NOMO-1 (cell line): Measurements from ENCODE around the gene ROPN1B.
"Not testable (repeated sequence)": the region's sequence is repeated elsewhere in the genome, so short reads cannot be mapped to it uniquely, and the experiment has no call there.

Experiments used
- DNase-seq, 2 experiments: peaks; one replicate each; lab custom pipeline; 2025; ENCODE audit not compliant: unreplicated experiment in 2 of 2; lab: John Stamatoyannopoulos, UW

The ROPN1B gene

GRCh38 chr3:125957674-125958510, 11.1 kb upstream of the ROPN1B start:
- no peak for DNase-seq

- no peak for DNase-seq
These were observed 10.3 kb upstream of the ROPN1B start for GRCh38 chr3:125958511-125959316.

- DNase-seq: no peak
These were observed 9.5 kb upstream of the ROPN1B start for GRCh38 chr3:125959317-125960065.

GRCh38 chr3:125960066-125960424, 8.9 kb upstream of the ROPN1B start:
- no peak for DNase-seq

GRCh38 chr3:125960456-125961288, 8.3 kb upstream of the ROPN1B start:
- DNase-seq: no peak

GRCh38 chr3:125961289-125961589, 7.7 kb upstream of the ROPN1B start:
- no peak for DNase-seq

GRCh38 chr3:125963834-125964233, 5.1 kb upstream of the ROPN1B start:
- DNase-seq: not testable (repeated sequence)

- peak; percentile 19 to 55 for DNase-seq
These were observed 3.5 kb upstream of the ROPN1B start for GRCh38 chr3:125965505-125965904.

- DNase-seq: no peak
These were observed 1.8 kb upstream of the ROPN1B start for GRCh38 chr3:125967156-125967555.

- DNase-seq: not testable (repeated sequence)
These were observed 857 bp upstream of the ROPN1B start for GRCh38 chr3:125968121-125968520.

- peak; percentile 0 to 18 for DNase-seq
These were observed 3.3 kb downstream of the ROPN1B start for GRCh38 chr3:125971997-125972944.

GRCh38 chr3:125975245-125976002, 6.4 kb downstream of the ROPN1B start:
- DNase-seq: not testable (repeated sequence)

GRCh38 chr3:125976003-125976390, 7.0 kb downstream of the ROPN1B start:
- not testable (repeated sequence) for DNase-seq

GRCh38 chr3:125977104-125977503, 8.1 kb downstream of the ROPN1B start:
- DNase-seq: not testable (repeated sequence)

- DNase-seq: not testable (repeated sequence)
These were observed 16.0 kb downstream of the ROPN1B start for GRCh38 chr3:125984951-125985350.

- peak; percentile 33 to 51 for DNase-seq
These were observed 21.4 kb downstream of the ROPN1B start for GRCh38 chr3:125990253-125990970.

- DNase-seq: not testable (repeated sequence)
These were observed 27.8 kb downstream of the ROPN1B start for GRCh38 chr3:125996751-125997150.

- DNase-seq: no peak
These were observed 33.2 kb downstream of the ROPN1B start for GRCh38 chr3:126002189-126002588.
